CD4-positive, alpha-beta T cell (primary cell): ENCODE results near the gene TNIK. TPM values are rescaled to one million over a fixed set of nuclear protein-coding genes. Genes with fewer than 3 reads are reported as not detected.

ENCODE experiments used
- ATAC-seq: fragments of 200-7000 bp; cut with Tn5 transposase; one replicate; pipeline ENCODE4 v1.10.0; 2022; ENCODE audit warnings: mild to moderate bottlenecking; ENCODE audit not compliant: poor library complexity
- CTCF ChIA-PET: fragments of 350-600 bp; sonication (Branson Sonifier 250); formaldehyde crosslinking; loops from one replicate; lab custom pipeline; 2021; ENCODE audit warnings: antibody characterized with exemption, inconsistent platforms; lab: Charles Lee
- POLR2A ChIA-PET: fragments of 350-600 bp; sonication (Branson Sonifier 250); formaldehyde crosslinking; loops from one replicate; lab custom pipeline; 2021; ENCODE audit warnings: antibody characterized with exemption, inconsistent platforms; lab: Charles Lee
- DNase-seq, 14 experiments: peaks; one replicate each; pipeline ENCODE4 v3.0.0-alpha.2; 2013 to 2020; ENCODE audit warnings: mixed read lengths in 2 of 14
- H3K27ac ChIP-seq, 2 donors: one replicate each; pipeline versions ENCODE4 v1.5.1 to v1.7.0; 2013; ENCODE audit warnings: low read length in 2 of 2, low read depth in 1 of 2, mild to moderate bottlenecking in 1 of 2
- H3K27me3 ChIP-seq, 2 experiments: 1 replicate in 1 of 2; 2 replicates in 1 of 2; pipeline versions ENCODE4 v1.6.1 to v1.7.0; 2013; ENCODE audit warnings: low read length in 2 of 2, control low read depth in 1 of 2, mild to moderate bottlenecking in 1 of 2, moderate library complexity in 1 of 2; ENCODE audit not compliant: insufficient read depth in 2 of 2, control insufficient read depth in 1 of 2
- H3K36me3 ChIP-seq: one replicate; pipeline ENCODE4 v1.6.1; 2013; ENCODE audit warnings: low read length, control low read depth; ENCODE audit not compliant: insufficient read depth
- H3K4me1 ChIP-seq: one replicate; pipeline ENCODE4 v1.6.1; 2013; ENCODE audit warnings: low read length, control low read depth; ENCODE audit not compliant: insufficient read depth
- H3K4me3 ChIP-seq: one replicate; pipeline ENCODE4 v1.5.1; 2013; ENCODE audit warnings: mild to moderate bottlenecking, low read length, moderate library complexity
- H3K9me3 ChIP-seq, 2 experiments: 1 replicate in 1 of 2; 2 replicates in 1 of 2; pipeline versions ENCODE4 v1.6.1 to v1.7.0; 2013; ENCODE audit warnings: low read length in 2 of 2, mild to moderate bottlenecking in 2 of 2, control low read depth in 1 of 2, moderate library complexity in 1 of 2; ENCODE audit not compliant: control insufficient read depth in 1 of 2, insufficient read depth in 1 of 2
- H3K27ac Mint-ChIP-seq: one replicate; pipeline ENCODE4 v1.8.0; 2020; ENCODE audit warnings: mixed read lengths
- H3K27me3 Mint-ChIP-seq: one replicate; pipeline ENCODE4 v1.8.0; 2021; ENCODE audit warnings: mixed read lengths
- H3K36me3 Mint-ChIP-seq: one replicate; pipeline ENCODE4 v1.8.0; 2021; ENCODE audit warnings: low read depth, mixed read lengths
- H3K4me1 Mint-ChIP-seq: one replicate; pipeline ENCODE4 v1.8.0; 2021; ENCODE audit warnings: low read depth, mixed read lengths
- H3K4me3 Mint-ChIP-seq: one replicate; pipeline ENCODE4 v1.8.0; 2020; ENCODE audit warnings: mild to moderate bottlenecking, mixed read lengths
- H3K9me3 Mint-ChIP-seq: one replicate; pipeline ENCODE4 v1.8.0; 2020; ENCODE audit warnings: mixed read lengths
- CTCF ChIP-seq: fragments of 200-600 bp; IDR thresholded peaks from one replicate; pipeline ENCODE4 v1.8.0; 2022; ENCODE audit warnings: antibody characterized with exemption, mild to moderate bottlenecking
- intact Hi-C, 2 experiments: fragments of 100-400 bp; cut with DNase I in 1 of 2; cut with micrococcal nuclease in 1 of 2; formaldehyde crosslinking; loops; one replicate each; pipeline versions ENCODE4 v1.15.1 to v1.9.0; 2023 to 2025; cut with DNase I, micrococcal nuclease
- total RNA-seq, 174 experiments: library from RNA in 2 of 174; stranded (reverse) in 2 of 174; gene quantifications; one replicate each; pipeline ENCODE4 v1.2.3 and lab custom pipeline; 2021 to 2026

TNIK gene
- total RNA-seq, 2 experiments from 2014 or later = 71.0 to 78.3 TPM

GRCh38 chr3:171257251-171258203, 202.7 kb downstream of the TNIK start:
- H3K4me3 ChIP-seq = no peak overlapping the region
- DNase-seq (peak in 1 of 14 experiments; percentile 34), ATAC-seq (peak; percentile 50)
- ChIA-PET POLR2A (interaction anchor here (0.5 to 2.9 kb wide), 5 partner anchors 8 to 1493 kb away, joined by 3 to 22 read pairs (median 3); partner anchors contain the start of genes TERC and TNIK), CTCF (no interaction called here)
- H3K27ac ChIP-seq = peak overlapping the region; percentile 61 to 78
- Mint-ChIP-seq H3K27me3 (no peaks in the 10 kb centered on the region), H3K4me1 (peaks cover 96% of the 10 kb centered on the region), H3K4me3 (peak overlapping the region; percentile 42), H3K36me3 (peaks cover 9% of the 10 kb centered on the region), H3K27ac (peak overlapping the region; percentile 95), H3K9me3 (peaks cover 5% of the 10 kb centered on the region)
- peaks cover 60% of the 10 kb centered on the region for H3K4me1 ChIP-seq
- no peaks in the 10 kb centered on the region for H3K9me3 ChIP-seq
- H3K36me3 ChIP-seq = no peaks in the 10 kb centered on the region
- H3K27me3 ChIP-seq = no peaks in the 10 kb centered on the region
- TF ChIP-seq CTCF = no peak
- intact Hi-C loops = loop anchor here in 1 of 2 experiments (5.0 to 10.0 kb wide), 2 partner anchors 67 to 205 kb away; partner anchors contain the start of gene TNIK

GRCh38 chr3:171256445-171257250, 203.6 kb downstream of the TNIK start:
- ChIA-PET POLR2A (interaction anchor here (1.6 to 2.9 kb wide), 9 partner anchors 11 to 204 kb away, joined by 5 to 22 read pairs (median 8); partner anchors contain the start of gene TNIK), CTCF (interaction anchor here (1.0 kb wide), 1 partner anchor 93 kb away, joined by 3 read pairs; no protein-coding TSS in a partner anchor)
- intact Hi-C loops = loop anchor here in 1 of 2 experiments (5.0 to 10.0 kb wide), 2 partner anchors 68 to 206 kb away; partner anchors contain the start of gene TNIK
- peaks cover 15% of the 10 kb centered on the region for H3K36me3 Mint-ChIP-seq
- H3K27ac Mint-ChIP-seq = peak overlapping the region; percentile 95
- no peaks in the 10 kb centered on the region for H3K27me3 ChIP-seq
- H3K9me3 ChIP-seq = no peaks in the 10 kb centered on the region
- peaks cover 96% of the 10 kb centered on the region for H3K4me1 Mint-ChIP-seq
- H3K4me3 Mint-ChIP-seq = peak overlapping the region; percentile 42
- H3K27ac ChIP-seq = peak overlapping the region; percentile 61 to 78
- peak in 2 of 14 experiments; percentile 26 to 27 for DNase-seq
- H3K4me3 ChIP-seq = no peak overlapping the region
- H3K4me1 ChIP-seq = peaks cover 55% of the 10 kb centered on the region
- no peak for TF ChIP-seq CTCF
- no peaks in the 10 kb centered on the region for H3K27me3 Mint-ChIP-seq
- H3K36me3 ChIP-seq = no peaks in the 10 kb centered on the region
- ATAC-seq = peak; percentile 9
- peaks cover 5% of the 10 kb centered on the region for H3K9me3 Mint-ChIP-seq
